ENCODE results near the gene NUP88.
"Not testable (repeated sequence)": the region's sequence is repeated elsewhere in the genome, so short reads cannot be mapped to it uniquely, and the experiment has no call there.

Gene NUP88

GRCh38 chr17:5419356-5419958, at the start of gene NUP88:
TSS of gene NUP88 (minus strand) at chr17:5419662. CDS start at chr17:5419650, 12 bp downstream.
- DNase-seq = peak; percentile 82

GRCh38 chr17:5468075-5468473, 48.6 kb upstream of the NUP88 start:
- DNase-seq = no peak

- DNase-seq = no peak
These were observed 48.0 kb upstream of the NUP88 start for GRCh38 chr17:5467416-5467815.

GRCh38 chr17:5466295-5466694, 46.8 kb upstream of the NUP88 start:
- no peak for DNase-seq

GRCh38 chr17:5464717-5465507, 45.5 kb upstream of the NUP88 start:
- no peak for DNase-seq

GRCh38 chr17:5446786-5447185, 27.3 kb upstream of the NUP88 start:
- DNase-seq = no peak

- DNase-seq = no peak
These were observed 24.7 kb upstream of the NUP88 start for GRCh38 chr17:5444209-5444608.

- DNase-seq = no peak
These were observed 24.3 kb upstream of the NUP88 start for GRCh38 chr17:5443728-5444127.

- DNase-seq = no peak
These were observed 19.9 kb upstream of the NUP88 start for GRCh38 chr17:5439446-5439764.

- peak; percentile 13 for DNase-seq
These were observed 19.4 kb upstream of the NUP88 start, which contains the start of gene C1QBP for GRCh38 chr17:5438716-5439445. TSS of gene C1QBP (minus strand) at chr17:5439155. CDS start at chr17:5439073, 82 bp downstream.

- no peak for DNase-seq
These were observed 18.4 kb upstream of the NUP88 start for GRCh38 chr17:5437721-5438317.

GRCh38 chr17:5435781-5436315, 16.4 kb upstream of the NUP88 start:
- DNase-seq = not testable (repeated sequence)

- DNase-seq = no peak
These were observed 15.5 kb upstream of the NUP88 start for GRCh38 chr17:5434984-5435383.

GRCh38 chr17:5431949-5432556, 12.6 kb upstream of the NUP88 start:
- DNase-seq = no peak

- DNase-seq = not testable (repeated sequence)
These were observed 11.8 kb upstream of the NUP88 start for GRCh38 chr17:5431234-5431633.

- no peak for DNase-seq
These were observed 11.0 kb upstream of the NUP88 start for GRCh38 chr17:5430413-5430999.

- no peak for DNase-seq
These were observed 9.9 kb upstream of the NUP88 start for GRCh38 chr17:5429191-5429887.

- no peak for DNase-seq
These were observed 6.4 kb upstream of the NUP88 start for GRCh38 chr17:5425826-5426225.

- DNase-seq = no peak
These were observed 5.4 kb upstream of the NUP88 start for GRCh38 chr17:5424909-5425308.

- no peak for DNase-seq
These were observed 3.0 kb upstream of the NUP88 start for GRCh38 chr17:5422505-5422904.

GRCh38 chr17:5419959-5420653, 644 bp upstream of the NUP88 start, which contains the start of gene RPAIN:
TSS of gene RPAIN (plus strand) at chr17:5420182. CDS start at chr17:5420211, 29 bp downstream.
- DNase-seq = peak; percentile 58
